ENCODE results near the gene TAB2.

The TAB2 gene

DNA sequence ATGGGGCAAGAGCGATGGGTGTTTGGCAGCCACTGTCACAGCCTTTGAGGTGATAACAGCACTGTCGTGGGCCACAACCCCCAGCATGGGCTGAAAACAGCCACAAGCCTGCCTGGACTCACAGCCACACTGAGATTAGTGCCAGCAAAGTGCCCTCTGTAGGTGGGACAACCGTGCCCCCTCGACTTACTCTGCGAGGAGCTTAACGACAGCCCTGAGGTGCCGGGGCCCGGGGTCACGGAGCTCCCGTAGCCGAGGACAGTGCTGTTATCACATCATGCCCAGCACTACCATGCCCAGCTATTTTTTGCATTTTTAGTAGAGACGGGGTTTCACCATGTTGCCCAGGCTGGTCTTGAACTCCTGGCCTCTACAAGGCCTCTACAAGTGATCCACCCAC is 119.1 kb downstream of the TAB2 start:
- DNase-seq (ENCODE audit: extremely low read depth, insufficient read length), result no peak
- Histone ChIP-seq H3K4me3 (replicated peaks; ENCODE audit: low read depth, low read length) (no peak overlapping the region), H3K36me3 (ENCODE audit: control insufficient read depth, insufficient read depth, low read length) (no peaks in the 10 kb centered on the region), H3K27me3 (replicated peaks; ENCODE audit: control insufficient read depth, insufficient read depth, low read length) (no peaks in the 10 kb centered on the region)
- TF ChIP-seq, protein P1, sequence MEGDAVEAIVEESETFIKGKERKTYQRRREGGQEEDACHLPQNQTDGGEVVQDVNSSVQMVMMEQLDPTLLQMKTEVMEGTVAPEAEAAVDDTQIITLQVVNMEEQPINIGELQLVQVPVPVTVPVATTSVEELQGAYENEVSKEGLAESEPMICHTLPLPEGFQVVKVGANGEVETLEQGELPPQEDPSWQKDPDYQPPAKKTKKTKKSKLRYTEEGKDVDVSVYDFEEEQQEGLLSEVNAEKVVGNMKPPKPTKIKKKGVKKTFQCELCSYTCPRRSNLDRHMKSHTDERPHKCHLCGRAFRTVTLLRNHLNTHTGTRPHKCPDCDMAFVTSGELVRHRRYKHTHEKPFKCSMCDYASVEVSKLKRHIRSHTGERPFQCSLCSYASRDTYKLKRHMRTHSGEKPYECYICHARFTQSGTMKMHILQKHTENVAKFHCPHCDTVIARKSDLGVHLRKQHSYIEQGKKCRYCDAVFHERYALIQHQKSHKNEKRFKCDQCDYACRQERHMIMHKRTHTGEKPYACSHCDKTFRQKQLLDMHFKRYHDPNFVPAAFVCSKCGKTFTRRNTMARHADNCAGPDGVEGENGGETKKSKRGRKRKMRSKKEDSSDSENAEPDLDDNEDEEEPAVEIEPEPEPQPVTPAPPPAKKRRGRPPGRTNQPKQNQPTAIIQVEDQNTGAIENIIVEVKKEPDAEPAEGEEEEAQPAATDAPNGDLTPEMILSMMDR (IDR thresholded peaks at IDR 0.05; ENCODE audit: insufficient read depth, low read length, poor library complexity, severe bottlenecking), result no peak

DNA sequence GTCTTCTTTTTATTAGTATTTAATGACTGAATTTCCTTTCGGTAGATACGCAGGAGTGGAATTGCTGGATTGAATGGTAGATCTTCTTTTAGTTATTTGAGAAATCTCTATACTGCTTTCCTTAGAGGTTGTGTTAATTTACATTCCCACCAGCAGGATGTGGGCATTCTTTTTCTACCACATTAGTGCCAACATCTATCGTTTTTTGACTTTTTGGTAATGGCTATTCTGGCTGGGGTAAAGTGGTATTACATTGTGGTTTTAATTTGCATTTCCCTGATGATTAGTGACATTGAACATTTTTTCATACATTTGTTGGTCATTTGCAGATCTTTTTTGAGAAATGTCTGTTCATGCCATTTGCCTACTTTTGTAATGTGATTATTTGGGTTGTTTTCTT is 119.7 kb downstream of the TAB2 start:
- Histone ChIP-seq H3K4me3 (replicated peaks; ENCODE audit: low read depth, low read length) (no peak overlapping the region), H3K27me3 (replicated peaks; ENCODE audit: control insufficient read depth, insufficient read depth, low read length) (no peaks in the 10 kb centered on the region), H3K36me3 (ENCODE audit: control insufficient read depth, insufficient read depth, low read length) (no peaks in the 10 kb centered on the region)
- TF ChIP-seq, protein P1 (IDR thresholded peaks at IDR 0.05; ENCODE audit: insufficient read depth, low read length, poor library complexity, severe bottlenecking), result no peak
- DNase-seq (ENCODE audit: extremely low read depth, insufficient read length), result no peak

DNA sequence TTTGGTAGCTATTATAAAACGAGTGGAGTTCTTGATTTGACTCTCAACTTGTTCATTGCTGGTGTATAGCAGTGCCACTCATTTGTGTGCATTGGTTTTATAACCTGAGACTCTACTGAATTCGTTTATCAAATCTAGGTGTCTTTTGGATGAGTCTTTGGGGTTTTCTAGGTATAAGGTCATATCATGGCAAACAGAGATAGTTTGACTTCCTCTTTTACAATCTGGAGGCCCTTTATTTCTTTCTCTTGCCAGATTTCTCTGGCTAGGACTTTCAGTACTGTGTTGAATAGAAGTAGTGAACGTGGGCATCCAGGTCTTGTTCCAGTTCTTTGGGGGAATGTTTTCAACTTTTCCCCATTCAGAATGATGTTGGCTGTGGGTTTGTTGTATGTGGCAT is 121.3 kb downstream of the TAB2 start:
- no peak for DNase-seq (ENCODE audit: extremely low read depth, insufficient read length)
- Histone ChIP-seq H3K4me3 (replicated peaks; ENCODE audit: low read depth, low read length) (no peak overlapping the region), H3K27me3 (replicated peaks; ENCODE audit: control insufficient read depth, insufficient read depth, low read length) (no peaks in the 10 kb centered on the region), H3K36me3 (ENCODE audit: control insufficient read depth, insufficient read depth, low read length) (no peaks in the 10 kb centered on the region)
- TF ChIP-seq, protein P1 (IDR thresholded peaks at IDR 0.05; ENCODE audit: insufficient read depth, low read length, poor library complexity, severe bottlenecking), result no peak

DNA sequence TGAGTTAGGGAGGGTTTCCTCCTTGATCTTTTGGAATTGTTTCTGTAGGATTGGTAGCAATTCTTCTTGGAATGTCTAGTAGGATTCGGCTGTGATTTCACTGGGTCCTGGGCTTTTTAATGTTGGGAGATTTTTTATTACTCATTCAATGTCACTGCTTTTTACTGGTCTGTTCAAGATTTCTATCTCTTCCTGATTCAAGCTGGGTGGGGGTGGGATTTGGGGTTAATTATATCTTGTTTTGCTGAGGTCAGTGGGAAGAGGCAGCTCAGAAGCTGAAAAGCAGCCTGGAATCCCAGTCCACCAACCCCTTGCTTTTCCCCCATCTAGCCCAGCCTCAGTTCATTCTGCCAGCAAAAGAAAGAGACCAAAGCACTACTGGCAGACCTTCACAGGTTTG is 122.1 kb downstream of the TAB2 start:
- H3K36me3 ChIP-seq (ENCODE audit: control insufficient read depth, insufficient read depth, low read length), result 0 out of 2 replicates have a peak, but pooled peaks cover 1% of the 10 kb centered on the region
- TF ChIP-seq, protein P1 (IDR thresholded peaks at IDR 0.05; ENCODE audit: insufficient read depth, low read length, poor library complexity, severe bottlenecking), result no peak
- H3K27me3 ChIP-seq (replicated peaks; ENCODE audit: control insufficient read depth, insufficient read depth, low read length), result no peaks in the 10 kb centered on the region
- no peak for DNase-seq (ENCODE audit: extremely low read depth, insufficient read length)
- H3K4me3 ChIP-seq (replicated peaks; ENCODE audit: low read depth, low read length), result no peak overlapping the region

DNA sequence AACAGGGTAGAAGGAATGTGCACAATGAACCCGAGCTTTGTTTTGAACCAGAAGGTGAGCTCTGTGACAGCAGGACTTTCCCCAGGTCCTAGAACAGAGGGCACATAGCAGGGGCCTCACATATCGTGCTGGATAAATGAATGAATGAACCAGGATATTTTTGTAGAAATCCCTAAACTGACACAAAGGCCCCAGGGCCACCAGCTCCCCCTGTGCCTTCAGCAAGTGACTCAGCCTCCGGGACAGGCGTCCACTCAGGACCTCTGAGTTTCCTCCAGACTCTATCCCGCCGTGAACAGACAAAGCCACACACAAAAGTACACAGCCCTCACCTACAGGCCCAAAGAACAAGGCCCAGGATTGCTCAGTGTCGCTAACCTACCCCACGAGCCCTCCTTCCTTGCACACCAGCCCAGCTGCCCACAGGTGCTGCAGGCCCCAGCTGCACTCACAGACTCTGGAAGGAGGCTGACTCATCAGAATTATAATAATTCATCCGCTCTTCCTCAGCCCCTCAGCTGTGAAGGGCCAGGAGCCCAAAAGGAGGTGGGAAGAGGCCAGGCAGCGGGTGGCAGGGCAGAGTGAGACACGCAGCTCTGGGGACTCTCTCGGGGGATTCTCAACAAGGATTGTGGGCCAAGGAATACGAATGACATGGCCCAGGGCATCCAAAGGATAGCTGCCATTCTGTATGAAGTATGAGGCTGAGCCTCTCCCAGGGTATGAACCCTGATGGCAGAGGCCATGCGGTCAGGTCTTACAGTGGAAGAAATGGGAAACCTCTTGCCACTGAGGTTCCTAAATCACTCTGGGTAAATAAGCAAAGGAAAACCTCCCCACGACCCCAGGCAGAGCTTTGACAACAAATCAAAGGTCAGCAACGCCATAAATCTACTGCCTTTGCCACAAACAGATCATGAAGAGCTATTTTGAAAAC is 123.5 kb downstream of the TAB2 start:
- DNase-seq (ENCODE audit: extremely low read depth, insufficient read length), result no peak
- H3K36me3 ChIP-seq (ENCODE audit: control insufficient read depth, insufficient read depth, low read length), result 0 out of 2 replicates have a peak, but pooled peaks cover 1% of the 10 kb centered on the region
- H3K4me3 ChIP-seq (replicated peaks; ENCODE audit: low read depth, low read length), result no peak overlapping the region
- TF ChIP-seq, protein P1 (IDR thresholded peaks at IDR 0.05; ENCODE audit: insufficient read depth, low read length, poor library complexity, severe bottlenecking), result no peak
- no peaks in the 10 kb centered on the region for H3K27me3 ChIP-seq (replicated peaks; ENCODE audit: control insufficient read depth, insufficient read depth, low read length)

Data from GM06990 (cell line).